H9 (cell line): ENCODE results near the gene DHRS4L2. TPM values are rescaled to one million over a fixed set of nuclear protein-coding genes. Genes with fewer than 3 reads are reported as not detected.
"Not testable (repeated sequence)": the region's sequence is repeated elsewhere in the genome, so short reads cannot be mapped to it uniquely, and the experiment has no call there.

Experiments
- DNase-seq: peaks from one replicate; pipeline ENCODE4 v3.0.0-alpha.2; 2017
- H2AFZ ChIP-seq: one replicate; pipeline ENCODE4 v1.6.1; 2013; ENCODE audit warnings: mild to moderate bottlenecking, low read length, control low read depth, moderate library complexity
- H2AK5ac ChIP-seq: 2 replicates; pipeline ENCODE4 v1.6.1; 2013; ENCODE audit warnings: low read length, control low read depth, mixed read lengths; ENCODE audit not compliant: insufficient read length
- H2BK120ac ChIP-seq: one replicate; pipeline ENCODE4 v1.6.1; 2013; ENCODE audit warnings: low read depth, mild to moderate bottlenecking, low read length, control low read depth, inconsistent platforms; ENCODE audit not compliant: poor library complexity, severe bottlenecking
- H2BK12ac ChIP-seq: 2 replicates; pipeline ENCODE4 v1.6.1; 2013; ENCODE audit warnings: low read length, control low read depth, mixed read lengths, low read depth; ENCODE audit not compliant: insufficient read length
- H2BK15ac ChIP-seq: 2 replicates; pipeline ENCODE4 v1.6.1; 2013; ENCODE audit warnings: low read depth, low read length, control low read depth
- H2BK20ac ChIP-seq: one replicate; pipeline ENCODE4 v1.6.1; 2013; ENCODE audit warnings: low read depth, mild to moderate bottlenecking, low read length, control low read depth, inconsistent platforms; ENCODE audit not compliant: poor library complexity, severe bottlenecking
- H2BK5ac ChIP-seq: 2 replicates; pipeline ENCODE4 v1.6.1; 2013; ENCODE audit warnings: low read length, control low read depth, mixed read lengths; ENCODE audit not compliant: insufficient read length
- H3K14ac ChIP-seq: 2 replicates; pipeline ENCODE4 v1.6.1; 2013; ENCODE audit warnings: low read length, control low read depth; ENCODE audit not compliant: insufficient read depth
- H3K18ac ChIP-seq: 2 replicates; pipeline ENCODE4 v1.6.1; 2013; ENCODE audit warnings: low read depth, mild to moderate bottlenecking, mixed read lengths, low read length, control low read depth; ENCODE audit not compliant: insufficient read length
- H3K23ac ChIP-seq: 2 replicates; pipeline ENCODE4 v1.6.1; 2013; ENCODE audit warnings: low read length, control low read depth, mixed read lengths, low read depth; ENCODE audit not compliant: insufficient read length
- H3K23me2 ChIP-seq: 2 replicates; pipeline ENCODE4 v1.6.1; 2013; ENCODE audit warnings: low read depth, mild to moderate bottlenecking, mixed read lengths, low read length, control low read depth; ENCODE audit not compliant: insufficient read length, poor library complexity, severe bottlenecking
- H3K27ac ChIP-seq: 2 replicates; pipeline ENCODE4 v1.5.1; 2013; ENCODE audit warnings: low read length, control low read depth, mixed read lengths, low read depth; ENCODE audit not compliant: insufficient read length
- H3K27me3 ChIP-seq: 2 replicates; pipeline ENCODE4 v1.6.1; 2013; ENCODE audit warnings: low read length, control low read depth, inconsistent platforms; ENCODE audit not compliant: insufficient read depth
- H3K4ac ChIP-seq: 2 replicates; pipeline ENCODE4 v1.6.1; 2013; ENCODE audit warnings: low read depth, mild to moderate bottlenecking, control low read depth, inconsistent platforms, low read length, moderate library complexity
- H3K4me1 ChIP-seq: 2 replicates; pipeline ENCODE4 v1.6.1; 2013; ENCODE audit warnings: low read length, control low read depth, inconsistent platforms; ENCODE audit not compliant: insufficient read depth
- H3K4me2 ChIP-seq: 2 replicates; pipeline ENCODE4 v1.6.1; 2013; ENCODE audit warnings: low read length, control low read depth, mixed read lengths; ENCODE audit not compliant: insufficient read length, insufficient read depth
- H3K56ac ChIP-seq: 2 replicates; pipeline ENCODE4 v1.6.1; 2013; ENCODE audit warnings: low read depth, mild to moderate bottlenecking, mixed read lengths, low read length, control low read depth; ENCODE audit not compliant: insufficient read length
- H3K79me1 ChIP-seq: 2 replicates; pipeline ENCODE4 v1.6.1; 2013; ENCODE audit warnings: low read depth, mild to moderate bottlenecking, moderate library complexity, low read length, control low read depth, inconsistent platforms; ENCODE audit not compliant: insufficient read depth, poor library complexity, severe bottlenecking
- H3K79me2 ChIP-seq: 2 replicates; pipeline ENCODE4 v1.6.1; 2013; ENCODE audit warnings: low read length, control low read depth, inconsistent platforms; ENCODE audit not compliant: insufficient read depth
- H3K9ac ChIP-seq: 2 replicates; pipeline ENCODE4 v1.6.1; 2013; ENCODE audit warnings: low read length, control low read depth, mixed read lengths; ENCODE audit not compliant: insufficient read length; ENCODE audit errors: extremely low read depth
- H3K9me3 ChIP-seq: one replicate; pipeline ENCODE4 v1.6.1; 2013; ENCODE audit warnings: low read depth, low read length, inconsistent platforms; ENCODE audit not compliant: control insufficient read depth
- H3T11ph ChIP-seq: one replicate; pipeline ENCODE4 v1.6.1; 2013; ENCODE audit warnings: mild to moderate bottlenecking, low read length, control low read depth, inconsistent platforms
- H4K20me1 ChIP-seq: one replicate; pipeline ENCODE4 v1.6.1; 2013; ENCODE audit not compliant: control insufficient read depth, insufficient read length, insufficient read depth
- H4K5ac ChIP-seq: 2 replicates; pipeline ENCODE4 v1.6.1; 2013; ENCODE audit warnings: low read depth, mild to moderate bottlenecking, mixed read lengths, low read length, control low read depth; ENCODE audit not compliant: insufficient read length
- H4K8ac ChIP-seq: replicated peaks from 2 replicates; pipeline ENCODE4 v1.6.1; 2013; ENCODE audit warnings: low read length, control low read depth, mixed read lengths, low read depth; ENCODE audit not compliant: insufficient read length
- H4K91ac ChIP-seq: 2 replicates; pipeline ENCODE4 v1.6.1; 2013; ENCODE audit warnings: low read depth, mild to moderate bottlenecking, moderate library complexity, mixed read lengths, low read length, control low read depth; ENCODE audit not compliant: insufficient read length
- H3K27ac Mint-ChIP-seq, 3 experiments: 2 replicates in 2 of 3; 3 replicates in 1 of 3; pipeline ENCODE4 v1.8.0; 2020 to 2021; ENCODE audit warnings: mixed read lengths in 3 of 3, mild to moderate bottlenecking in 1 of 3, moderate library complexity in 1 of 3
- H3K27me3 Mint-ChIP-seq: 2 replicates; pipeline ENCODE4 v1.8.0; 2021; ENCODE audit warnings: low read depth, mild to moderate bottlenecking, moderate library complexity, mixed read lengths
- H3K36me3 Mint-ChIP-seq, 3 experiments: 2 replicates in 2 of 3; 3 replicates in 1 of 3; pipeline ENCODE4 v1.8.0; 2020 to 2021; ENCODE audit warnings: low read depth in 3 of 3, mixed read lengths in 3 of 3; ENCODE audit not compliant: insufficient read depth in 1 of 3
- H3K4me1 Mint-ChIP-seq, 2 experiments: 2 replicates each; pipeline ENCODE4 v1.8.0; 2020; ENCODE audit warnings: mixed read lengths in 2 of 2
- H3K4me3 Mint-ChIP-seq, 2 experiments: 2 replicates in 1 of 2; 3 replicates in 1 of 2; pipeline ENCODE4 v1.8.0; 2020 to 2021; ENCODE audit warnings: mild to moderate bottlenecking in 2 of 2, mixed read lengths in 2 of 2, moderate library complexity in 1 of 2
- H3K9me3 Mint-ChIP-seq, 2 experiments: 2 replicates in 1 of 2; 3 replicates in 1 of 2; pipeline ENCODE4 v1.8.0; 2020; ENCODE audit warnings: mild to moderate bottlenecking in 2 of 2, mixed read lengths in 2 of 2, moderate library complexity in 1 of 2
- WGBS: extraction: QIAGEN DNeasy Blood & Tissue Kit; methylation state at CpG from one replicate; pipeline ENCODE4 v1.1.7; 2013; ENCODE audit warnings: missing lambda C conversion rate, low lambda C conversion rate, mixed read lengths; ENCODE audit not compliant: insufficient read length; ENCODE audit errors: extremely low coverage; 5-methylcytosine and 5-hydroxymethylcytosine counted together
- total RNA-seq: library from RNA; stranded (reverse); gene quantifications from 2 replicates; pipeline ENCODE4 v1.2.1, GENCODE V29; 2021

The DHRS4L2 gene
- total RNA-seq, 1 experiment from 2014 or later, result 10.2 TPM

DNA sequence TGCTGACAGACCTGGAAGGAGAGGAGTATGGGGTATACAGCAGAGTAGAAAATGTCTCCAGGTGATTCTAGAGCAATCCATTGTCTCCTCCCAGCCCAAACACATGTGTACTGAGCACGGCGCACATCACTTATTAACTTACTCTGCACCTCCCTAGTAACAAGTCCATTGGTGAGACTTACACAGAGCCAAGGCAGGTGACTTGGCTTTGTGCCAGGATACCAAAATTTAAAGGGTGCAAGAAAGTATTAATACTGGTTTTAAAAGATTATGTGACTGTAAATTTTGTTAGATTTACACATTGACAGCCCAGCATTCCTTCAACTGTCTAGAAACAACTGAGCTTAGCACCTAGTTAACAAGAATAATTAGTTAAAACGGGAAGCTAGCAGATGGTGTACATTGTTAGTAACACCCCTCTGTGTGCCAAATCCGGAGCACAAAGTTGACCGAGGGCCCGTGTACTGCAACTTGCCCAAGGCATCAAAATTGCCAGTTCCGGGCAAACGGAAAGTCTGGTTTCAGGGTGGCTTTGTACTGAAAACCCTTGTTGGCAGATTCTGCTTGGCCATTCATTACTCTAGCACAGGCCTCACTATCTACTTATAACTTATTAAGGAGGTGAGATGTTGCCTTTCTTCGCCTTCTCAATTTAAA, 30.7 kb upstream of the DHRS4L2 start:
- not testable (repeated sequence) for H3K4me3 Mint-ChIP-seq, DNase-seq, H2BK15ac ChIP-seq, H3K18ac ChIP-seq, H2AK5ac ChIP-seq, H3K9ac ChIP-seq, H2BK120ac ChIP-seq, H4K5ac ChIP-seq, H3K4ac ChIP-seq, H2AFZ ChIP-seq, H3K36me3 Mint-ChIP-seq, H4K20me1 ChIP-seq, H3K27ac Mint-ChIP-seq, H3K27me3 Mint-ChIP-seq, H2BK20ac ChIP-seq, H3K79me1 ChIP-seq, H3K79me2 ChIP-seq, H3K4me1 ChIP-seq, H2BK12ac ChIP-seq, H3K9me3 ChIP-seq, H3K4me2 ChIP-seq, H3K9me3 Mint-ChIP-seq, H3K14ac ChIP-seq, H3K27me3 ChIP-seq, H4K91ac ChIP-seq, H4K8ac ChIP-seq, H3K23ac ChIP-seq, H3T11ph ChIP-seq, H3K27ac ChIP-seq, H3K56ac ChIP-seq, H2BK5ac ChIP-seq, H3K23me2 ChIP-seq
- no CpG with 5 or more reads among the region's 9 CpGs for WGBS
- H3K4me1 Mint-ChIP-seq, result peaks cover 10% of the 10 kb centered on the region in 2 experiments

DNA sequence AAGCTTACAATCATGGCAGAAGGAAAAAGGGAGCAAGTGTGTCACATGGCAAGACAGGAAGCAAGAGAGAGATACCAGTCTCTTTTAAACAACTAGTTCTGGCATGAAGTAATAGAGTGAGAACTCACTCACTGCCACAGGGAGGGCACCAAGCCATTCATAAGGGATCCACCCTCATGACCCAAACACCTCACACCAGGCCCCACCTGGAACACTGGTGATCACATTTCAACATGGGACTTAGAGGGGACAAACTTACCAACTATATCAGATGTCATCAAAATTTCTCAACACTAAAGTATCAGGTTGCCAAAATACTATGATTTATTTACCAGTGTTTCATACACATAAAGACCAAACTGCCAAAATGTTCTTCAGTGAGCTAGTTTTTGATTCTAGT, 27.8 kb upstream of the DHRS4L2 start:
- not testable (repeated sequence) for H3K4me2 ChIP-seq, H2BK120ac ChIP-seq, H3K27me3 ChIP-seq, H3K79me1 ChIP-seq, H2BK5ac ChIP-seq, H3K23me2 ChIP-seq, H2BK12ac ChIP-seq, H3K9me3 Mint-ChIP-seq, H2AK5ac ChIP-seq, H2BK15ac ChIP-seq, H3T11ph ChIP-seq, H3K4me1 ChIP-seq, H3K18ac ChIP-seq, H3K9me3 ChIP-seq, H4K8ac ChIP-seq, H3K27me3 Mint-ChIP-seq, H4K5ac ChIP-seq, H3K4me1 Mint-ChIP-seq, H4K91ac ChIP-seq, H3K9ac ChIP-seq, H3K4me3 Mint-ChIP-seq, H3K4ac ChIP-seq, H3K27ac Mint-ChIP-seq, H2BK20ac ChIP-seq, H3K36me3 Mint-ChIP-seq, H3K23ac ChIP-seq, H3K56ac ChIP-seq, H3K14ac ChIP-seq, H3K27ac ChIP-seq, DNase-seq, H2AFZ ChIP-seq, H4K20me1 ChIP-seq, H3K79me2 ChIP-seq
